OCI-LY7 (cell line): ENCODE measurements around the gene SYPL1. TPM values are rescaled to one million over a fixed set of nuclear protein-coding genes. Genes with fewer than 3 reads are reported as not detected.

Source experiments
- BruUV-seq: library from RNA; stranded (reverse); fragments of 400-500 nt; replicated peaks from 2 replicates; lab custom pipeline; 2021; lab: Mats Ljungman, UMichigan
- CTCF ChIA-PET: fragments of 300-600 bp; sonication (Branson Sonifier 250); formaldehyde crosslinking; loops from one replicate; lab custom pipeline; 2022; ENCODE audit warnings: antibody characterized with exemption; ENCODE audit not compliant: unreplicated experiment; lab: Charles Lee
- POLR2A ChIA-PET: fragments of 300-600 bp; sonication (Branson Sonifier 250); formaldehyde crosslinking; loops from one replicate; lab custom pipeline; 2022; ENCODE audit warnings: antibody characterized with exemption; lab: Charles Lee
- DNase-seq: peaks from one replicate; pipeline ENCODE4 v3.0.0-alpha.2; 2015; ENCODE audit warnings: low spot score
- H2AFZ ChIP-seq: fragments of 200-600 bp; sonication (generic), shearing (Covaris generic); 2 replicates; pipeline ENCODE4 v1.6.1; 2014; ENCODE audit warnings: mild to moderate bottlenecking, antibody characterized with exemption, low read length, moderate library complexity
- H3K27ac ChIP-seq: fragments of 200-600 bp; sonication (generic); 2 replicates; pipeline ENCODE4 v1.5.1; 2014; ENCODE audit warnings: mixed run types, low read depth, mild to moderate bottlenecking, moderate library complexity, low read length, inconsistent platforms; ENCODE audit not compliant: poor library complexity, severe bottlenecking
- H3K36me3 ChIP-seq: fragments of 200-600 bp; sonication (generic); 2 replicates; pipeline ENCODE4 v1.6.1; 2014; ENCODE audit warnings: mild to moderate bottlenecking, antibody characterized with exemption, low read length, moderate library complexity, mixed read lengths; ENCODE audit not compliant: insufficient read depth
- H3K4me1 ChIP-seq: fragments of 200-600 bp; sonication (generic); 2 replicates; pipeline ENCODE4 v1.5.1; 2014; ENCODE audit warnings: mild to moderate bottlenecking, low read length; ENCODE audit not compliant: insufficient read depth, poor library complexity, severe bottlenecking
- H3K4me2 ChIP-seq: fragments of 200-600 bp; sonication (generic); 2 replicates; pipeline ENCODE4 v1.6.1; 2014; ENCODE audit warnings: mild to moderate bottlenecking, low read length
- H3K4me3 ChIP-seq: fragments of 200-600 bp; sonication (generic); 2 replicates; pipeline ENCODE4 v1.5.1; 2014; ENCODE audit warnings: mild to moderate bottlenecking, low read depth, low read length; ENCODE audit not compliant: poor library complexity, severe bottlenecking
- H3K79me2 ChIP-seq: fragments of 200-600 bp; sonication (generic); 2 replicates; pipeline ENCODE4 v1.6.1; 2016; ENCODE audit warnings: low read depth, mild to moderate bottlenecking, low read length, moderate library complexity, mixed read lengths; ENCODE audit not compliant: insufficient read depth
- H3K9me2 ChIP-seq: fragments of 200-600 bp; sonication (generic); 2 replicates; pipeline ENCODE4 v1.6.1; 2016; ENCODE audit warnings: mild to moderate bottlenecking, low read length, mixed read lengths; ENCODE audit not compliant: insufficient read depth
- H3K9me3 ChIP-seq: fragments of 200-600 bp; sonication (generic); 2 replicates; pipeline ENCODE4 v1.6.1; 2014; ENCODE audit warnings: mild to moderate bottlenecking, mixed run types, low read length, mixed read lengths
- H4K20me1 ChIP-seq: fragments of 200-600 bp; sonication (generic); 2 replicates; pipeline ENCODE4 v1.6.1; 2014; ENCODE audit warnings: mild to moderate bottlenecking, antibody characterized with exemption, low read length, moderate library complexity, mixed read lengths; ENCODE audit not compliant: insufficient read depth
- CTCF ChIP-seq: fragments of 200-600 bp; sonication (generic); conservative IDR thresholded peaks from 2 replicates; pipeline ENCODE4 v1.5.1; 2014; ENCODE audit warnings: mild to moderate bottlenecking, antibody characterized with exemption, low read length, moderate library complexity, mixed read lengths
- EZH2phosphoT487 ChIP-seq: fragments of 200-600 bp; sonication (generic); IDR thresholded peaks from 2 replicates; pipeline ENCODE4 v1.6.1; 2018; ENCODE audit warnings: low read depth, borderline replicate concordance, mild to moderate bottlenecking, mixed run types, antibody characterized with exemption, low read length, moderate library complexity, mixed read lengths
- intact Hi-C: fragments of 100-400 bp; cut with micrococcal nuclease; formaldehyde crosslinking; loops from one replicate; pipeline ENCODE4 v1.10.0; 2022; ENCODE audit not compliant: unreplicated experiment
- total RNA-seq, 2 experiments: library from RNA; depleted of rRNA in 1 of 2; stranded (reverse); fragments of >200 nt in 1 of 2; shearing (Covaris generic) in 1 of 2; gene quantifications; 2 replicates each; pipeline ENCODE4 v1.2.3, GENCODE V29; 2014 to 2022

SYPL1 gene
- total RNA-seq, 2 experiments from 2014 or later, result 34.1 to 112 TPM

- no TSS peak for BruUV-seq
- H3K4me1 ChIP-seq, result peaks cover 89% of the 10 kb centered on the region
- peak overlapping the region; percentile 69; the same call in 1 of the 2 replicates for H2AFZ ChIP-seq
- TF ChIP-seq CTCF, result no peak
- TF ChIP-seq EZH2phosphoT487, result no peak
- no peak for DNase-seq
- ChIA-PET CTCF (interaction anchor here (1.7 kb wide), 1 partner anchor 45 kb away, joined by 7 read pairs; no protein-coding TSS in a partner anchor), POLR2A (interaction anchor here (1.1 to 12.7 kb wide), 8 partner anchors 14 to 59 kb away, joined by 3 to 297 read pairs (median 10); no protein-coding TSS in a partner anchor)
- H3K4me3 ChIP-seq, result peak overlapping the region; percentile 28
- no peaks in the 10 kb centered on the region for H3K9me2 ChIP-seq
- H4K20me1 ChIP-seq, result no peaks in the 10 kb centered on the region
- peak overlapping the region; percentile 66 for H3K4me2 ChIP-seq
- intact Hi-C loops, result loop anchor here (10.0 kb wide), 1 partner anchor 1103 kb away; the partner anchor contains the start of gene KMT2E
- no peaks in the 10 kb centered on the region for H3K36me3 ChIP-seq
- H3K27ac ChIP-seq, result peak overlapping the region; percentile 83
- H3K79me2 ChIP-seq, result peaks cover 4% of the 10 kb centered on the region; the same call in 1 of the 2 replicates
- H3K9me3 ChIP-seq, result no peaks in the 10 kb centered on the region
These were observed 5.9 kb upstream of the SYPL1 start for GRCh38 chr7:106117786-106118544.

- CTCF ChIA-PET, result interaction anchor here (0.6 to 1.7 kb wide), 5 partner anchors 10 to 44 kb away, joined by 3 to 8 read pairs (median 5); no protein-coding TSS in a partner anchor
- H3K9me2 ChIP-seq, result no peaks in the 10 kb centered on the region
- peaks cover 4% of the 10 kb centered on the region for H3K36me3 ChIP-seq
- H3K4me1 ChIP-seq, result peaks cover 80% of the 10 kb centered on the region
- POLR2A ChIA-PET, result interaction anchor here (0.6 to 12.7 kb wide), 23 partner anchors 8 to 1110 kb away, joined by 3 to 297 read pairs (median 4); no protein-coding TSS in a partner anchor
- H3K4me3 ChIP-seq, result peak overlapping the region; percentile 28
- TF ChIP-seq EZH2phosphoT487 (no peak), CTCF (no peak)
- peaks cover 19% of the 10 kb centered on the region for H3K79me2 ChIP-seq
- H3K27ac ChIP-seq, result peak overlapping the region; percentile 83
- no peaks in the 10 kb centered on the region for H3K9me3 ChIP-seq
- no TSS peak for BruUV-seq
- no peaks in the 10 kb centered on the region for H4K20me1 ChIP-seq
- H3K4me2 ChIP-seq, result peak overlapping the region; percentile 66
- H2AFZ ChIP-seq, result peak overlapping the region; percentile 69
- DNase-seq, result peak; percentile 66
- intact Hi-C loops, result loop anchor here (10.0 kb wide), 1 partner anchor 1101 kb away; the partner anchor contains the start of gene KMT2E
These were observed 4.1 kb upstream of the SYPL1 start for GRCh38 chr7:106116161-106116704.
